C4-2B (cell line): ENCODE measurements around the gene KCNAB1.
"Not testable (repeated sequence)": the region's sequence is repeated elsewhere in the genome, so short reads cannot be mapped to it uniquely, and the experiment has no call there.

Experiments
- H3K27ac ChIP-seq: fragments of 450-650 bp; 2 replicates; pipeline ENCODE4 v1.5.1; 2017
- ZFX ChIP-seq: fragments of 450-650 bp; IDR thresholded peaks from 2 replicates; pipeline ENCODE4 v1.6.1; 2017
- TF ChIP-seq, protein P1 (sequence below): fragments of 450-650 bp; conservative IDR thresholded peaks from 2 replicates; pipeline ENCODE4 v1.5.1; 2017; ENCODE audit warnings: mild to moderate bottlenecking

KCNAB1 gene

DNA sequence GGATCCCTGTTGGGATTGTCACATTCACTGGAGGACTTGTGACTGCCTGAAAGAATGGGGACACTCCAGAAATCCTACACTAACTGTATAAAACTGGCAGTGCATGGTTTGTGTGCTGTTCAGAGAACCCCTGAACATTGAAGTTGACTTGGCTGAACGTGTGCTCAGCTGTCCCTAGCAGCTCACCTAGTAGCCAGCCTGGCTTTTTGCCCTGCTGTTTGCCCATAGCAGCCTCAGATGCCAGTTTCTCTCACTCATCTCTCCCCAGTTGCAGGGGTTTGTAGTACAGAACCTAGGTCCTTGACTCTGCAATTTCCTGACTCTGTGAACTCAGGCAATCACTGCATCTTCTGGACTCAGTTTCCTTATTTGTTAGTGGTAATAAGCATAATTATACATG lies 63.0 kb downstream of the KCNAB1 start:
- TF ChIP-seq ZFX = no peak
- TF ChIP-seq, protein P1, sequence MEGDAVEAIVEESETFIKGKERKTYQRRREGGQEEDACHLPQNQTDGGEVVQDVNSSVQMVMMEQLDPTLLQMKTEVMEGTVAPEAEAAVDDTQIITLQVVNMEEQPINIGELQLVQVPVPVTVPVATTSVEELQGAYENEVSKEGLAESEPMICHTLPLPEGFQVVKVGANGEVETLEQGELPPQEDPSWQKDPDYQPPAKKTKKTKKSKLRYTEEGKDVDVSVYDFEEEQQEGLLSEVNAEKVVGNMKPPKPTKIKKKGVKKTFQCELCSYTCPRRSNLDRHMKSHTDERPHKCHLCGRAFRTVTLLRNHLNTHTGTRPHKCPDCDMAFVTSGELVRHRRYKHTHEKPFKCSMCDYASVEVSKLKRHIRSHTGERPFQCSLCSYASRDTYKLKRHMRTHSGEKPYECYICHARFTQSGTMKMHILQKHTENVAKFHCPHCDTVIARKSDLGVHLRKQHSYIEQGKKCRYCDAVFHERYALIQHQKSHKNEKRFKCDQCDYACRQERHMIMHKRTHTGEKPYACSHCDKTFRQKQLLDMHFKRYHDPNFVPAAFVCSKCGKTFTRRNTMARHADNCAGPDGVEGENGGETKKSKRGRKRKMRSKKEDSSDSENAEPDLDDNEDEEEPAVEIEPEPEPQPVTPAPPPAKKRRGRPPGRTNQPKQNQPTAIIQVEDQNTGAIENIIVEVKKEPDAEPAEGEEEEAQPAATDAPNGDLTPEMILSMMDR = no peak
- no peak overlapping the region for H3K27ac ChIP-seq

GRCh38 chr3:156184156-156184555 lies 63.8 kb downstream of the KCNAB1 start:
- no peak for TF ChIP-seq ZFX
- TF ChIP-seq, protein P1 = no peak
- H3K27ac ChIP-seq = no peak overlapping the region

- no peak overlapping the region for H3K27ac ChIP-seq
- TF ChIP-seq ZFX = no peak
- TF ChIP-seq, protein P1 = no peak
These were observed 66.9 kb downstream of the KCNAB1 start for GRCh38 chr3:156187146-156187769.

GRCh38 chr3:156188757-156189156 lies 68.4 kb downstream of the KCNAB1 start:
- TF ChIP-seq, protein P1 = no peak
- TF ChIP-seq ZFX = no peak
- H3K27ac ChIP-seq = no peak overlapping the region

DNA sequence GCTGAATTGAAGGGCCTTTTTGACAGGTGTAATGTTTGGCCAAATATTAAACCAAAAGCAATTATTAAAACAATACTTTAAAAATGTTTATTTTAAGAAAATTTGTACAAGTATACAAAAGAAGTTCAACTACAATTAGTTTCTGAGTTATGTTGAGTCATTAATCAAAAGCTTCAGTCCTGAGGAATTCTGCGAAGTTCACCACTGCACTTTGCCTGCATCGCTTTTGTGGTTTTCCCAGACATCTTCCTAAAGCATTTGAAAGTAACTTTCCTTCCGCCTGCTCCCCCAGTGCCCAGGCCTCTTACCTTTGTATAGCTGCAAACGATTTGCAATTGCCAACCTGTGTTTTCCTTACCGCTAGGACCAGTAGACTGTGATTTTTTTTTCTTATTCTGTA lies 69.5 kb downstream of the KCNAB1 start:
- TF ChIP-seq, protein P1 = no peak
- no peak for TF ChIP-seq ZFX
- H3K27ac ChIP-seq = no peak overlapping the region

- not testable (repeated sequence) for H3K27ac ChIP-seq
These were observed 74.6 kb downstream of the KCNAB1 start for GRCh38 chr3:156194945-156195344.

DNA sequence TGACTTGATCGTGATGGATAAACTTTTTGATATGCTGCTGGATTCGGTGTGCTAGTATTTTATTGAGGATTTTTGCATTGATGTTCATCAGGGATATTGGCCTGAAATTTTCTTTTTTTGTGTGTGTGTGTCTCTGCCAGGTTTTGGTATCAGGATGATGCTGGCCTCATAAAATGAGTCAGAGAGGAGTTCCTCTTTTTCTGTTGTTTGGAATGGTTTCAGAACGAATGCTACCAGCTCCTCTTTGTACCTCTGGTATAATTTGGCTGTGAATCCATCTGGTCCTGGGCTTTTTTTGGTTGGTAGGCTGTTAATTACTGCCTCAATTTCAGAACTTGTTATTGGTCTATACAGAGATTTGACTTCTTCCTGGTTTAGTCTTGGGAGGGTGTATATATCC lies 76.8 kb downstream of the KCNAB1 start:
- not testable (repeated sequence) for H3K27ac ChIP-seq

- H3K27ac ChIP-seq = no peak overlapping the region
- no peak; the same call in 1 of the 2 replicates for TF ChIP-seq ZFX
These were observed 81.3 kb downstream of the KCNAB1 start for GRCh38 chr3:156201411-156202405.

DNA sequence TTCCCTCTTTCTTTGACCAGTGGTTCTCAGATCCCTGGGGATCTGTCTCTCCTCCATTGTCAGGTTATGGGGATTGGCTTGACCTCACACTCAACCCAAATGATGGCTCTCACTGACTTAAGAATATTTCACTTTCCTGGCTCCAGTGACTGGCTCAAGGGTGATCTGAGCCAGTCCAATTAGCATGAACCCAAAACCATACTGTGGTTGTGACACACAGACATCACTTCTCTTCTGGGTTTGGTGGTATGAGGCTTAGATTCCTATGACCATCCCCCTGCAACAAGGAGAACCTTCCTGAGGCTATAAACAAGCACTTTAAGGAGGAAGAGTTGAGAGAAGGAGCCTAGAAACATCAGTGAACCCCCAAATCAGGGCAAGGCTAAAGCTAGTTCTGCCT lies 85.8 kb downstream of the KCNAB1 start:
- no peak overlapping the region for H3K27ac ChIP-seq
- no peak for TF ChIP-seq ZFX
- TF ChIP-seq, protein P1 = no peak
